Chondrocyte (in vitro differentiated cells): ENCODE measurements around the gene ELF5. TPM values are rescaled to one million over a fixed set of nuclear protein-coding genes. Genes with fewer than 3 reads are reported as not detected.

ENCODE experiments used
- DNase-seq: peaks from one replicate; pipeline ENCODE4 v3.0.0; 2021; ENCODE audit warnings: mixed read lengths, low spot score
- H3K27ac Mint-ChIP-seq: one replicate; pipeline ENCODE4 v1.8.0; 2021; ENCODE audit warnings: mild to moderate bottlenecking, moderate library complexity, mixed read lengths; ENCODE audit not compliant: unreplicated experiment
- H3K27me3 Mint-ChIP-seq: 2 replicates; pipeline ENCODE4 v1.8.0; 2021; ENCODE audit warnings: low read depth, mixed read lengths
- H3K36me3 Mint-ChIP-seq: 2 replicates; pipeline ENCODE4 v1.8.0; 2021; ENCODE audit warnings: low read depth, mixed read lengths
- H3K4me1 Mint-ChIP-seq: 2 replicates; pipeline ENCODE4 v1.8.0; 2021; ENCODE audit warnings: low read depth, mild to moderate bottlenecking, mixed read lengths
- H3K4me3 Mint-ChIP-seq: one replicate; pipeline ENCODE4 v1.8.0; 2021; ENCODE audit warnings: mild to moderate bottlenecking, moderate library complexity, mixed read lengths; ENCODE audit not compliant: unreplicated experiment
- H3K9me3 Mint-ChIP-seq: 2 replicates; pipeline ENCODE4 v1.8.0; 2021; ENCODE audit warnings: low read depth, mixed read lengths
- CTCF ChIP-seq: fragments of 200-600 bp; sonication (generic); IDR thresholded peaks from 2 replicates; pipeline ENCODE4 v1.5.0; 2021; ENCODE audit warnings: antibody characterized with exemption, mild to moderate bottlenecking, moderate library complexity
- total RNA-seq: library from RNA; stranded (reverse); gene quantifications from 3 replicates; pipeline ENCODE4 v1.2.1, GENCODE V29; 2021

ELF5 gene
- total RNA-seq, 1 donor from 2014 or later, result not detected

- H3K4me3 Mint-ChIP-seq, result no peak overlapping the region
- H3K36me3 Mint-ChIP-seq, result peaks cover 60% of the 10 kb centered on the region
- H3K27me3 Mint-ChIP-seq, result no peaks in the 10 kb centered on the region
- no peaks in the 10 kb centered on the region for H3K4me1 Mint-ChIP-seq
- TF ChIP-seq CTCF, result peak; percentile 73
- no peak overlapping the region for H3K27ac Mint-ChIP-seq
- H3K9me3 Mint-ChIP-seq, result peaks cover 14% of the 10 kb centered on the region
- DNase-seq, result no peak
Measured at GRCh38 chr11:34468209-34468841, 45.3 kb downstream of the ELF5 start.

- no peak for DNase-seq
- no peak overlapping the region for H3K4me3 Mint-ChIP-seq
Measured at GRCh38 chr11:34466802-34467488, 46.6 kb downstream of the ELF5 start.

GRCh38 chr11:34464591-34465051 is 49.0 kb downstream of the ELF5 start:
- no peaks in the 10 kb centered on the region for H3K27me3 Mint-ChIP-seq
- no peak for DNase-seq
- peaks cover 49% of the 10 kb centered on the region for H3K36me3 Mint-ChIP-seq
- H3K4me3 Mint-ChIP-seq, result no peak overlapping the region
- no peak for TF ChIP-seq CTCF
- no peak overlapping the region for H3K27ac Mint-ChIP-seq
- peaks cover 14% of the 10 kb centered on the region for H3K9me3 Mint-ChIP-seq
- no peaks in the 10 kb centered on the region for H3K4me1 Mint-ChIP-seq

More at GRCh38 chr11:34466802-34467488, 46.6 kb downstream of the ELF5 start:
- H3K36me3 Mint-ChIP-seq, result peaks cover 54% of the 10 kb centered on the region
- no peak for TF ChIP-seq CTCF
- no peaks in the 10 kb centered on the region for H3K27me3 Mint-ChIP-seq
- no peaks in the 10 kb centered on the region for H3K4me1 Mint-ChIP-seq
- no peak overlapping the region for H3K27ac Mint-ChIP-seq
- peaks cover 14% of the 10 kb centered on the region for H3K9me3 Mint-ChIP-seq

- H3K4me3 Mint-ChIP-seq, result no peak overlapping the region
- H3K9me3 Mint-ChIP-seq, result peaks cover 4% of the 10 kb centered on the region
- TF ChIP-seq CTCF, result no peak
- H3K27ac Mint-ChIP-seq, result no peak overlapping the region
- H3K4me1 Mint-ChIP-seq, result no peaks in the 10 kb centered on the region
- peaks cover 53% of the 10 kb centered on the region for H3K36me3 Mint-ChIP-seq
- no peak for DNase-seq
- no peaks in the 10 kb centered on the region for H3K27me3 Mint-ChIP-seq
Measured at GRCh38 chr11:34461215-34461614, 52.4 kb downstream of the ELF5 start.

GRCh38 chr11:34460278-34460677 is 53.3 kb downstream of the ELF5 start:
- Mint-ChIP-seq H3K36me3 (peaks cover 50% of the 10 kb centered on the region), H3K27me3 (no peaks in the 10 kb centered on the region), H3K4me3 (no peak overlapping the region), H3K9me3 (no peaks in the 10 kb centered on the region), H3K4me1 (no peaks in the 10 kb centered on the region), H3K27ac (no peak overlapping the region)
- no peak for TF ChIP-seq CTCF
- no peak for DNase-seq
